Caco-2 (cell line): Measurements from ENCODE around the gene ZNF724. TPM values are rescaled to one million over a fixed set of nuclear protein-coding genes. Genes with fewer than 3 reads are reported as not detected.

Experiments used
- BruUV-seq: library from RNA; stranded (reverse); fragments of 400-500 nt; replicated peaks from 2 replicates; lab custom pipeline; 2021; lab: Mats Ljungman, UMichigan
- CTCF ChIA-PET: fragments of 300-600 bp; sonication (Branson Sonifier 250); formaldehyde crosslinking; loops from one replicate; lab custom pipeline; 2022; ENCODE audit warnings: antibody characterized with exemption; lab: Charles Lee
- POLR2A ChIA-PET: fragments of 300-600 bp; sonication (Branson Sonifier 250); formaldehyde crosslinking; loops from one replicate; lab custom pipeline; 2022; ENCODE audit warnings: antibody characterized with exemption; lab: Charles Lee
- DNase-seq, 2 experiments: peaks; one replicate each; pipeline versions ENCODE4 v3.0.0 to v3.0.0-alpha.2; 2020 to 2022
- H3K27me3 ChIP-seq: replicated peaks from 2 replicates; pipeline ENCODE4 v1.6.0; 2011; ENCODE audit warnings: low read length; ENCODE audit not compliant: control insufficient read depth, insufficient read depth
- H3K36me3 ChIP-seq: 2 replicates; pipeline ENCODE4 v1.5.1; 2011; ENCODE audit warnings: low read length; ENCODE audit not compliant: control insufficient read depth, insufficient read depth
- H3K4me1 ChIP-seq: fragments of 250-450 bp; sonication (Bioruptor Pico); 2 replicates; pipeline ENCODE4 v1.5.1; 2020; ENCODE audit warnings: mild to moderate bottlenecking
- H3K4me3 ChIP-seq: 2 replicates; pipeline ENCODE4 v1.5.1; 2011; ENCODE audit warnings: low read depth, mild to moderate bottlenecking, control low read depth, low read length
- H3K9me3 ChIP-seq: fragments of 250-450 bp; sonication (Bioruptor Pico); 2 replicates; pipeline ENCODE4 v1.5.1; 2020; ENCODE audit warnings: mild to moderate bottlenecking, moderate library complexity
- H3K27ac Mint-ChIP-seq: one replicate; pipeline ENCODE4 v1.8.0; 2022; ENCODE audit warnings: mixed read lengths; ENCODE audit not compliant: unreplicated experiment
- H3K27me3 Mint-ChIP-seq: one replicate; pipeline ENCODE4 v1.8.0; 2022; ENCODE audit warnings: mixed read lengths; ENCODE audit not compliant: insufficient read depth, unreplicated experiment
- H3K36me3 Mint-ChIP-seq: one replicate; pipeline ENCODE4 v1.8.0; 2022; ENCODE audit warnings: mild to moderate bottlenecking, mixed read lengths; ENCODE audit not compliant: insufficient read depth, unreplicated experiment
- H3K4me1 Mint-ChIP-seq: one replicate; pipeline ENCODE4 v1.8.0; 2022; ENCODE audit warnings: low read depth, mixed read lengths; ENCODE audit not compliant: unreplicated experiment
- H3K4me3 Mint-ChIP-seq: one replicate; pipeline ENCODE4 v1.8.0; 2022; ENCODE audit warnings: mild to moderate bottlenecking, moderate library complexity, mixed read lengths; ENCODE audit not compliant: unreplicated experiment
- H3K9me3 Mint-ChIP-seq: one replicate; pipeline ENCODE4 v1.8.0; 2022; ENCODE audit warnings: mixed read lengths; ENCODE audit not compliant: unreplicated experiment
- intact Hi-C: fragments of 100-400 bp; cut with micrococcal nuclease; formaldehyde crosslinking; loops from one replicate; pipeline ENCODE4 v1.10.0; 2022; ENCODE audit not compliant: unreplicated experiment
- total RNA-seq: library from RNA; stranded (reverse); gene quantifications from 2 replicates; pipeline ENCODE4 v1.2.3, GENCODE V29; 2022
- TF ChIP-seq, protein P1 (sequence below), 2 experiments: fragments of 200-600 bp in 1 of 2; IDR thresholded peaks; 1 replicate in 1 of 2; 2 replicates in 1 of 2; pipeline versions ENCODE4 v1.5.1 to v1.8.0; 2011 to 2022; ENCODE audit warnings: antibody characterized with exemption in 1 of 2, control low read depth in 1 of 2, inconsistent platforms in 1 of 2, low read depth in 1 of 2, low read length in 1 of 2, mild to moderate bottlenecking in 1 of 2, moderate library complexity in 1 of 2; ENCODE audit not compliant: insufficient read depth in 1 of 2, severe bottlenecking in 1 of 2, unreplicated experiment in 1 of 2

The ZNF724 gene
- total RNA-seq, 1 experiment from 2014 or later, result 10.6 TPM

DNA sequence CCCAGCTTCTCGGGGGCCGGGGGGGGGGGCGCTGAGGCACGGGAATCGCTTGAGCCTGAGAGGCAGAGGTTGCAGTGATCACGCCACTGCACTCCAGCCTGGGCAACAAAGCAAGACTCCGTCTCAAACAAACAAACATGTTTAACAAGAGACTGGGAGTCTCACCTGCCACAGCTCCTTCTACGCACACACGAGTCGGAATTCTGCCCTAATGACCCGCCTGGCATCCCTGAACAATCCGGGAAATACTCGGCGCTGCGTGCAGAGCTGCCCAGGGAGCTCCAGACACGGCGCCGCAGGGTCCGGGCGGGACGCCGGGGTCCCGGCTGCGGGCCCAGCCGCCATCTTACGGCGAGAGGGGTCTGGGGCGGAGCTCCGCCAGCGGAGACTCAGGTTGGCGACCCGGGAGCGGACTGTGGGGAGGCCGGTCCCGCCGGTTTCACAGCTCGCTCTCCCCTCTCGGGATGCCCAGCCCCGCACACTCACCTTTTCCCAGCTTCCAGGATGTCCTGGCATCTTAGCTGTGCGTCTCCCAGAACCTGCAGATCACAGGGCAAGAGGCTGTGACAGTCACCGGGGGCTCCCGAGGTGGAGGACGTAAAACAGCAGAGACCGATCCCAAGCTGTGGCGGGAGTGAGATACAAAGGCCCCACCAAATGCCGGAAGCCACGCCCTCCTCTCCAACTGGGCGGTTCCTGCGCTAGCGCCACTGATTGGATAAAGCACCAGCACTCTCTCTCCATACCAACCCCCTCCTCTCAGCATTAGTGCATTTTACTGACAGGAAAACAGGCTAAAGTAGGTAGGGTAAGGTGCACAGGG lies 23.6 kb upstream of the ZNF724 start:
- H3K4me3 ChIP-seq, result peak overlapping the region; percentile 70
- peaks cover 12% of the 10 kb centered on the region for H3K9me3 ChIP-seq
- POLR2A ChIA-PET, result interaction anchor here (0.6 to 1.4 kb wide), 7 partner anchors 22 to 1037 kb away, joined by 3 to 11 read pairs (median 4); partner anchors contain the start of gene ZNF724
- CTCF ChIA-PET, result interaction anchor here (0.6 kb wide), 1 partner anchor 167 kb away, joined by 3 read pairs; no protein-coding TSS in a partner anchor
- intact Hi-C loops, result loop anchor here (1.0 to 10.0 kb wide), 2 partner anchors 24 to 121 kb away; partner anchors contain the start of genes ZNF724 and ZNF91
- no peaks in the 10 kb centered on the region for H3K27me3 Mint-ChIP-seq
- H3K36me3 Mint-ChIP-seq, result peaks cover 43% of the 10 kb centered on the region
- TF ChIP-seq, protein P1, sequence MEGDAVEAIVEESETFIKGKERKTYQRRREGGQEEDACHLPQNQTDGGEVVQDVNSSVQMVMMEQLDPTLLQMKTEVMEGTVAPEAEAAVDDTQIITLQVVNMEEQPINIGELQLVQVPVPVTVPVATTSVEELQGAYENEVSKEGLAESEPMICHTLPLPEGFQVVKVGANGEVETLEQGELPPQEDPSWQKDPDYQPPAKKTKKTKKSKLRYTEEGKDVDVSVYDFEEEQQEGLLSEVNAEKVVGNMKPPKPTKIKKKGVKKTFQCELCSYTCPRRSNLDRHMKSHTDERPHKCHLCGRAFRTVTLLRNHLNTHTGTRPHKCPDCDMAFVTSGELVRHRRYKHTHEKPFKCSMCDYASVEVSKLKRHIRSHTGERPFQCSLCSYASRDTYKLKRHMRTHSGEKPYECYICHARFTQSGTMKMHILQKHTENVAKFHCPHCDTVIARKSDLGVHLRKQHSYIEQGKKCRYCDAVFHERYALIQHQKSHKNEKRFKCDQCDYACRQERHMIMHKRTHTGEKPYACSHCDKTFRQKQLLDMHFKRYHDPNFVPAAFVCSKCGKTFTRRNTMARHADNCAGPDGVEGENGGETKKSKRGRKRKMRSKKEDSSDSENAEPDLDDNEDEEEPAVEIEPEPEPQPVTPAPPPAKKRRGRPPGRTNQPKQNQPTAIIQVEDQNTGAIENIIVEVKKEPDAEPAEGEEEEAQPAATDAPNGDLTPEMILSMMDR (IDR thresholded peaks at IDR 0.05; ENCODE audit: insufficient read depth in 1 of 2, low read depth in 1 of 2, low read length in 1 of 2, severe bottlenecking in 1 of 2, unreplicated experiment in 1 of 2), result no peak
- H3K27me3 ChIP-seq, result no peaks in the 10 kb centered on the region
- peak; percentile 88 to 91 for DNase-seq
- peaks cover 6% of the 10 kb centered on the region for H3K4me1 Mint-ChIP-seq
- peak overlapping the region; percentile 76 for H3K27ac Mint-ChIP-seq
- peak overlapping the region; percentile 87 for H3K4me3 Mint-ChIP-seq
- no TSS peak for BruUV-seq
- no peaks in the 10 kb centered on the region for H3K9me3 Mint-ChIP-seq
- H3K36me3 ChIP-seq, result peaks cover 2% of the 10 kb centered on the region; the same call in 1 of the 2 replicates
- peaks cover 15% of the 10 kb centered on the region for H3K4me1 ChIP-seq

DNA sequence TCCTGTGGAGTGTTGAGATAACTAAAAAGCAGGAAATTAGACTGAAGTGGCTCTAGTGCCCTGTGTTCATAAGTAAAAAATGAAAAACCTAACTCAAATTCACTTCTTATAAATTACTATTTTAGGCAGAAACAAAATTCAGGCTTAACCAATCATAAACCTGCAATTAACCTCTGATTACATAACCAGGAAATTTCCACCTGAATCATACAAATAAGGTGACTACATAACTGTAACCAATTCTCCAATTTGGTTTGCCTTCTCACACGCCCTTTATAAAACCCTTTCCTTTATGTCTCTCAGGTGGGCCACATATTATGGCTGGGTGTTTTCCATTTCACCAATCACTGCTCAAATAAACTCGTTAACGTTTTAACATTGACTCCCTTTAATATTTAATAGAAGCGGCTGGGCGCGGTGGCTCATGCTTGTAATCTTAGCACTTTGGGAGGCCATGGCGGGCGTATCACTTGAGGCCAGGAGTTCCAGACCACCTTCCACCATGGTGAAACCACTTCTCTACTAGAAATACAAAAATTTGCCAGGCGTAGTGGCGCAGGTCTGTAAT lies 22.9 kb upstream of the ZNF724 start:
- ChIA-PET POLR2A (interaction anchor here (0.6 to 1.4 kb wide), 5 partner anchors 21 to 1037 kb away, joined by 3 to 11 read pairs (median 4); partner anchors contain the start of gene ZNF724), CTCF (interaction anchor here (0.6 kb wide), 1 partner anchor 167 kb away, joined by 3 read pairs; no protein-coding TSS in a partner anchor)
- H3K36me3 ChIP-seq, result peaks cover 2% of the 10 kb centered on the region; the same call in 1 of the 2 replicates
- TSS peak; percentile 42 for BruUV-seq
- TF ChIP-seq, protein P1 (IDR thresholded peaks at IDR 0.05; ENCODE audit: insufficient read depth in 1 of 2, low read depth in 1 of 2, low read length in 1 of 2, severe bottlenecking in 1 of 2, unreplicated experiment in 1 of 2), result no peak
- H3K4me3 Mint-ChIP-seq, result peak overlapping the region; percentile 87
- peak overlapping the region; percentile 70 for H3K4me3 ChIP-seq
- peaks cover 12% of the 10 kb centered on the region for H3K9me3 ChIP-seq
- H3K27me3 ChIP-seq, result no peaks in the 10 kb centered on the region
- intact Hi-C loops, result loop anchor here (10.0 kb wide), 1 partner anchor 122 kb away; the partner anchor contains the start of gene ZNF91
- peaks cover 45% of the 10 kb centered on the region for H3K36me3 Mint-ChIP-seq
- H3K27ac Mint-ChIP-seq, result peak overlapping the region; percentile 76
- DNase-seq, result peak in 1 of 2 experiments; percentile 10
- H3K9me3 Mint-ChIP-seq, result no peaks in the 10 kb centered on the region
- no peaks in the 10 kb centered on the region for H3K27me3 Mint-ChIP-seq
- peaks cover 11% of the 10 kb centered on the region for H3K4me1 ChIP-seq
- peaks cover 6% of the 10 kb centered on the region for H3K4me1 Mint-ChIP-seq
